ENCODE measurements around the gene CLCN5. TPM values are rescaled to one million over a fixed set of nuclear protein-coding genes. Genes with fewer than 3 reads are reported as not detected.

Gene CLCN5
- total and polyA plus RNA-seq, 10 of the 15 experiments (the other 5 are each of a cell fraction or from before 2014, with no cell fraction given) = 0.33 to 3.8 (median 2.6) TPM

- CTCF ChIA-PET = no interaction called here
- WGBS (ENCODE audit: insufficient coverage, insufficient replicate concordance, low lambda C conversion rate, missing lambda C conversion rate) = 52% methylated on average over 4 of the region's 4 CpGs
- SMC1A ChIA-PET (ENCODE audit: uncharacterized antibody, unreplicated experiment) = no interaction called here
- Histone ChIP-seq H3K9me3 (replicated peaks; ENCODE audit: control insufficient read depth, insufficient read depth, low read length) (no peaks in the 10 kb centered on the region), H3K79me2 (ENCODE audit: control insufficient read depth, insufficient read depth, low read length) (no peaks in the 10 kb centered on the region), H3K27ac (ENCODE audit: control insufficient read depth, insufficient read depth) (no peak overlapping the region), H3K36me3 (ENCODE audit: control insufficient read depth in 2 of 2, insufficient read depth in 2 of 2, low read length in 1 of 2) (no peaks in the 10 kb centered on the region), H3K4me3 (no peak overlapping the region), H4K20me1 (ENCODE audit: control insufficient read depth, insufficient read depth) (no peaks in the 10 kb centered on the region), H3K4me1 (ENCODE audit: control insufficient read depth, insufficient read depth, low read length) (no peaks in the 10 kb centered on the region), H3K9ac (ENCODE audit: control insufficient read depth, insufficient read depth, low read length) (no peak overlapping the region), H3K4me2 (ENCODE audit: control insufficient read depth, insufficient read depth) (no peak overlapping the region), H2AFZ (ENCODE audit: control insufficient read depth, low read depth, low read length) (no peak overlapping the region), H3K27me3 (replicated peaks in 1 of 2; ENCODE audit: control insufficient read depth in 2 of 2, insufficient read depth in 2 of 2, low read length in 1 of 2) (no peaks in the 10 kb centered on the region)
- FAIRE-seq (no peak), DNase-seq (ENCODE audit: low read depth, low spot score) (no peak), ATAC-seq (no peak)
- in situ Hi-C loops (cut with MboI) (no loop called here), intact Hi-C loops (cut with micrococcal nuclease; ENCODE audit: unreplicated experiment) (no loop called here)
- BruUV-seq (replicated peaks) = no TSS peak
- POLR2A ChIA-PET = no interaction called here
- TF ChIP-seq CREM (IDR thresholded peaks at IDR 0.05; ENCODE audit: low read depth) = no peak
- TF ChIP-seq LARP7 (IDR thresholded peaks at IDR 0.05) = no peak
- no peak for TF ChIP-seq POLR2A (IDR thresholded peaks at IDR 0.05; ENCODE audit: low read depth, low read length)
- TF ChIP-seq KAT2A (conservative IDR thresholded peaks at IDR 0.05; ENCODE audit: control insufficient read depth, low read depth, low read length) = no peak
- RAD21 ChIA-PET (ENCODE audit: unreplicated experiment) = no interaction called here
Measured at GRCh38 chrX:50093625-50094024, 171.2 kb downstream of the CLCN5 start.

DNA sequence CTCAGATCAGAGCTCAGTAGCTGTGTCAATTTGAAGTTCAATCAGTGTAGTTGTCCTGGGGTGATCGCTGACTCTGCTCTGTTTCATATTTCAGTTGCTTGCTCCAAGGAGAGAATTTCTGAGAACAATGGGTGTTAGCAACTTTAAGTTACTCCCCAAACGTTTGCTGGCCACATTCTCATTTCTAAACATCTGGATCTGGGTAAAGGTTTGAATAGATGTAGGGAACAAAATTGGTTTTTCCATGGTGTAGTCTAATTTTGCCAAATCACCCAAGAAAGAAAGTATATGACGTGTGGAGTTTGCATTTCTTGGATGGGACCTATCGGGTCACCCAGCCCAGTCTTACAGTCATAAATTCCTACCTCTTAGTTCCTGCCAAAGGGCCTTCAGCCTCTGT is 174.7 kb downstream of the CLCN5 start:
- in situ Hi-C loops (cut with MboI) = no loop called here
- no peak overlapping the region for H3K4me3 ChIP-seq
- no peaks in the 10 kb centered on the region for H4K20me1 ChIP-seq (ENCODE audit: control insufficient read depth, insufficient read depth)
- H3K4me1 ChIP-seq (ENCODE audit: control insufficient read depth, insufficient read depth, low read length) = no peaks in the 10 kb centered on the region
- ChIA-PET POLR2A (no interaction called here), SMC1A (ENCODE audit: uncharacterized antibody, unreplicated experiment) (no interaction called here), RAD21 (ENCODE audit: unreplicated experiment) (no interaction called here), CTCF (no interaction called here)
- no peaks in the 10 kb centered on the region for H3K79me2 ChIP-seq (ENCODE audit: control insufficient read depth, insufficient read depth, low read length)
- no peak for DNase-seq (ENCODE audit: low read depth, low spot score)
- H3K27me3 ChIP-seq (replicated peaks in 1 of 2; ENCODE audit: control insufficient read depth in 2 of 2, insufficient read depth in 2 of 2, low read length in 1 of 2) = no peaks in the 10 kb centered on the region
- 46% methylated on average over 4 of the region's 4 CpGs for WGBS (ENCODE audit: insufficient coverage, insufficient replicate concordance, low lambda C conversion rate, missing lambda C conversion rate)
- H3K27ac ChIP-seq (ENCODE audit: control insufficient read depth, insufficient read depth) = no peak overlapping the region
- H3K9me3 ChIP-seq (replicated peaks; ENCODE audit: control insufficient read depth, insufficient read depth, low read length) = no peaks in the 10 kb centered on the region
- H2AFZ ChIP-seq (ENCODE audit: control insufficient read depth, low read depth, low read length) = no peak overlapping the region
- ATAC-seq = no peak
- no peak overlapping the region for H3K9ac ChIP-seq (ENCODE audit: control insufficient read depth, insufficient read depth, low read length)
- H3K36me3 ChIP-seq (ENCODE audit: control insufficient read depth in 2 of 2, insufficient read depth in 2 of 2, low read length in 1 of 2) = no peaks in the 10 kb centered on the region
- H3K4me2 ChIP-seq (ENCODE audit: control insufficient read depth, insufficient read depth) = no peak overlapping the region
- no peak for FAIRE-seq
- intact Hi-C loops (cut with micrococcal nuclease; ENCODE audit: unreplicated experiment) = no loop called here
- BruUV-seq (replicated peaks) = no TSS peak
- no peak for TF ChIP-seq E4F1 (IDR thresholded peaks at IDR 0.05; ENCODE audit: borderline replicate concordance, partially characterized antibody)
- no peak for TF ChIP-seq ETV6 (conservative IDR thresholded peaks at IDR 0.05 in 1 of 2, IDR thresholded peaks at IDR 0.05 in 1 of 2; ENCODE audit: borderline replicate concordance in 1 of 2, low read depth in 1 of 2)
- no peak for TF ChIP-seq TARDBP (IDR thresholded peaks at IDR 0.05; ENCODE audit: borderline replicate concordance)
- TF ChIP-seq TCF3 (IDR thresholded peaks at IDR 0.05; ENCODE audit: borderline replicate concordance, insufficient read depth, low read depth, low read length) = no peak
- no peak for TF ChIP-seq CHD4 (IDR thresholded peaks at IDR 0.05)
- TF ChIP-seq IRF5 (IDR thresholded peaks at IDR 0.05; ENCODE audit: borderline replicate concordance) = no peak
- TF ChIP-seq, protein P1, sequence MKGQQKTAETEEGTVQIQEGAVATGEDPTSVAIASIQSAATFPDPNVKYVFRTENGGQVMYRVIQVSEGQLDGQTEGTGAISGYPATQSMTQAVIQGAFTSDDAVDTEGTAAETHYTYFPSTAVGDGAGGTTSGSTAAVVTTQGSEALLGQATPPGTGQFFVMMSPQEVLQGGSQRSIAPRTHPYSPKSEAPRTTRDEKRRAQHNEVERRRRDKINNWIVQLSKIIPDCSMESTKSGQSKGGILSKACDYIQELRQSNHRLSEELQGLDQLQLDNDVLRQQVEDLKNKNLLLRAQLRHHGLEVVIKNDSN (IDR thresholded peaks at IDR 0.05; ENCODE audit: borderline replicate concordance, extremely low read length, insufficient read depth, low read depth, low read length) = no peak
- TF ChIP-seq IKZF1 (conservative IDR thresholded peaks at IDR 0.05) = no peak
- TF ChIP-seq MYC (IDR thresholded peaks at IDR 0.05; ENCODE audit: insufficient read depth, insufficient read length, insufficient replicate concordance, low read length, severe bottlenecking) = no peak
